ENCODE data around the gene MIPOL1.
"Not testable (repeated sequence)": the region's sequence is repeated elsewhere in the genome, so short reads cannot be mapped to it uniquely, and the experiment has no call there.

Gene MIPOL1

GRCh38 chr14:37295262-37295661 is 97.5 kb downstream of the MIPOL1 start:
- not testable (repeated sequence) for DNase-seq

GRCh38 chr14:37311252-37311651 is 113.5 kb downstream of the MIPOL1 start:
- no peak for DNase-seq

DNA sequence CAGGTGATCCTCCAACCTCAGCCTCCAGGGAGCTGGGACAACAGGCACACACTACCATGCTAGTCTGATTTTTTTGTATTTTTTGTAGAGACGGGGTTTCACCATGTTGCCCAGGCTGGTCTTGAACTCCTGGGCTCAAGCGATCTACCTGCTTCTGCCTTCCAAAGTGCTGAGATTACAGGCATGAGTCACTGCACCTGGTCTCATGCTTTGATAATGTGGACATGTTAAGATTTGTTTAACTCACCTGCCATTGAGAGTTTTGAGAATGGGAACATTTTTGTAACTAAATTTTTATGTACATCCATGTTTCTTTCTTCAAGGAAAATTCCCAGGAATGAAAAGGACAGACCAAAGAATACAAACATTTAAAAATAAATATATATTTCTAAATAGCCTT is 121.2 kb downstream of the MIPOL1 start:
- no peak for DNase-seq

GRCh38 chr14:37320106-37320505 is 122.4 kb downstream of the MIPOL1 start:
- DNase-seq, result no peak

DNA sequence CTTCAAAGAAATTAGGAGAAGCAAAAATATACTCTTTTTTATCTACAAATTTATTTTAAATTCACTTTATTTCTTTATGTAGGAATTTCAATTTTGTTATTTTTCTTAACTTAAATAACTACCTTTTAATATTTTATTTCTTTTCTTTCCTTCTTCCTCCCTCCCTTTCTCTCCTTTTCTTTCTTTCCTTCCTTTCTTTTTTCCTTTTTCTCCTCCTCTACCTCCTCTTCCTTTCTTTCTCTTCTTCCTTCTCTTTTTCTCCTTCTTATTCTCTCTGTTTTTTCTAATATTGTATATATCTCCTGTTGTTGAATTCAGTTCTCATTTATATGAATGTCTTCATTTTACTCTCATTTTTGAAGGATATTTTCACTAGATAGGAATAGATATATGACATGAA is 127.6 kb downstream of the MIPOL1 start:
- DNase-seq, result no peak

DNA sequence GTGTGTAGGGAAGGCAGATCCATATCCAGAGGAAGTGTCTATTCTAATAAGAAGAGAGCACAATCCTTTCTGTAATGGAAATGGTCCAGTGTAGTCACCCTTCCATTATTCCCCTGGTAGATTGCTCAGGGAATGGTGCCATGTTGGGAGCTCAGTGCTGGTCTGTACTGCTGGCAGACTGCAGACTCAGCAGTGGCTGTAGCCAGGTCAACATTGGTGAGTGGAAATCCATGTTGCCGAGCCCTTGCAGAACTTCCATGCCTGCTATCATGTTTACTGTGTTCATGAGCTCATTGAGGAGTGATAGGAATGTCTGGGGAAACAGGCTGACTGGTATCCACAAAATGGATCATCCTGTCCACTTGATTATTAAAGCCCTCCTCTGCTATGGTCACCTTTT is 128.7 kb downstream of the MIPOL1 start:
- DNase-seq, result no peak

GRCh38 chr14:37327933-37328332 is 130.2 kb downstream of the MIPOL1 start:
- DNase-seq, result not testable (repeated sequence)

DNA sequence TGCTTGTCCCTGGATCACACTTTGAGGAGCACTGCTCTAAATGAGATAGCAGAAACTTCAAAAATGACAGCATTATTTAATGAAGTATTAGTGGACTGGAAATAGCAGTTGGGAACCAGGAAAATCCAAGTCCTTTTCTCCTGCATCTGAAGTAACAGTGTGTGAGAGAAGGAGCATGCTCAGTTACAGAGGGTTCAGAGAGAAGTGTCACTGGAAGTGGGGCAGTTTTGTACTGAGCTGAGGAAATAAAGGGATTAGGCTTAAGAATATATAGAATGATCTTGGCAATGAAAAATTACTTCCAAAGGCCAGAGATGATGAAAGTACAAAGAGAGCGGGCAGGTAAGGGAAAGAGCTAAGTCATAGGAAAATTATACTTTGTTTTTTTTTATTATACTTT is 130.9 kb downstream of the MIPOL1 start:
- DNase-seq, result no peak

GRCh38 chr14:37329189-37330001 is 131.7 kb downstream of the MIPOL1 start:
- DNase-seq, result no peak

GRCh38 chr14:37330910-37331309 is 133.2 kb downstream of the MIPOL1 start:
- DNase-seq, result no peak

DNA sequence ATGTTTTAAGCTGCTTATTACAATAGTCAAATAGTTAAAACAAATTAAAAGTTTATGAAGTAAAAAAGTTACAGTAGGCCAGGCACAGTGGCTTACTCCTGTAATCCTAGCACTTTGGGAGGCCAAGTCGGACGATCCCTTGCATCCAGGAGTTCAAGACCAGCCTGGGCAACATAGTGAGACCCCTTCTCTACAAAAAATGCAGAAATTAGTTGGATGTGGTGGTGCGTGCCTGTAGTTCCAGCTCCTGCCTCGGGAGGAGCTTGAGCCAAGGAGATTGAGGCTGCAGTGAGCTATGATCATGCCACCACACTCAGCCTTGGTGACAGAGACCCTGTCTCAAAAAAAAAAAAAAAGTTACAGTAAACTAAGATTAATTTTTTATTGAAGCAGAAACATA is 142.6 kb downstream of the MIPOL1 start:
- no peak for DNase-seq

DNA sequence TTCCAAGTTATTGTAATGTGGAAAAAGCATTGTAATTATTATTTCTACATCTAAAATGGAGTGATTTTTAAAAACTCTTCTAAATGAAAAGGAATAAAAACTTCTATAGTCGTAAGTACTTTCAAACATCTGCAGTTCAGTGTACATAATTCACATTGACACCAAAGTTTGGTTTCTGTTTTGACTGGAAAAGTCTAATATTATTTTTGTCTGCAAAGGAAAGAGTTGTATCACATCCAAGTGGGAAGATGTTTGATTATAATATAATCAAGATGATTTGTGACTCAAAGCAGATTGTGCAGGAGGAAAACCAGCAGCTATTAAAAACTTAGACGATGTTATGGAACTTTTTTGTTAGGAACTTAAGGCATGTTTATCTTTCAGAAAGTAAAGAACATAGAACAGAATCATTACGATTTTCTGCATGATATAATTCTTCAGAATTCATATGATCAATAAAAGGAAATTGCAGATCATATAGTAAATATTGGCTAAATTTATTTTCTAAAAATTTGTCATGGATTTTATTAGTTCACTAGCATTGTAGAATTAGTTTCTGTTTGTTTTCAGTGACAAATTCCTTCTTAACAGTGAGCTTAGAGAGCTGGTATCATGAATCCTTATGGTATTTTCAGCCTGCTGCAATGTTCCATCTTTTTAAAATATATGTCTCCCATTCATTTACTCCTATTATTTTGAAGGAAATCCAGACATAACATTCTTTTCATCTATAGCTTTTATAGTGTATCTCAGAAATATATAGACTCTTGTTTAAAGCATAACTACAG is 145.8 kb downstream of the MIPOL1 start:
- no peak for DNase-seq

DNA sequence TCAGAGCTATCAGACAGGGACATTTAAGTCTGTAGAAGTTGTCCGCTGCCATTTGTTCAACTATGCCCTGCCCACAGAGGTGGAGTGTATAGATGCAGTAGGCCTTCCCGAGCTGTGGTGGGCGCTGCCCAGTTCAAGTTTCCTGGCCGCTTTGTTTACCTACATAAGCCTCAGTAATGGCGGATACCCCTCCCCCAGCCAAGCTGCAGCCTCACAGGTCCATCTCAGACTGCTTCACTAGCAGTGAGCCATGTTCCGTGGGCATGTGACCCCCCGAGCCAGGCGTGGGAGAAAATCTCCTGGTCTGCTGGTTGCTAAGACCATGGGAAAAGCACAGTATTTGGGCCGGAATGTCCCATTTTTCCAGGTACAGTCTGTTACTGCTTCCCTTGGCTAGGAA is 165.9 kb downstream of the MIPOL1 start:
- no peak for DNase-seq

- no peak for DNase-seq
These were observed 171.7 kb downstream of the MIPOL1 start for GRCh38 chr14:37369425-37369824.

- no peak for DNase-seq
These were observed 177.8 kb downstream of the MIPOL1 start for GRCh38 chr14:37375566-37375965.

GRCh38 chr14:37376944-37377609 is 179.3 kb downstream of the MIPOL1 start:
- no peak for DNase-seq

DNA sequence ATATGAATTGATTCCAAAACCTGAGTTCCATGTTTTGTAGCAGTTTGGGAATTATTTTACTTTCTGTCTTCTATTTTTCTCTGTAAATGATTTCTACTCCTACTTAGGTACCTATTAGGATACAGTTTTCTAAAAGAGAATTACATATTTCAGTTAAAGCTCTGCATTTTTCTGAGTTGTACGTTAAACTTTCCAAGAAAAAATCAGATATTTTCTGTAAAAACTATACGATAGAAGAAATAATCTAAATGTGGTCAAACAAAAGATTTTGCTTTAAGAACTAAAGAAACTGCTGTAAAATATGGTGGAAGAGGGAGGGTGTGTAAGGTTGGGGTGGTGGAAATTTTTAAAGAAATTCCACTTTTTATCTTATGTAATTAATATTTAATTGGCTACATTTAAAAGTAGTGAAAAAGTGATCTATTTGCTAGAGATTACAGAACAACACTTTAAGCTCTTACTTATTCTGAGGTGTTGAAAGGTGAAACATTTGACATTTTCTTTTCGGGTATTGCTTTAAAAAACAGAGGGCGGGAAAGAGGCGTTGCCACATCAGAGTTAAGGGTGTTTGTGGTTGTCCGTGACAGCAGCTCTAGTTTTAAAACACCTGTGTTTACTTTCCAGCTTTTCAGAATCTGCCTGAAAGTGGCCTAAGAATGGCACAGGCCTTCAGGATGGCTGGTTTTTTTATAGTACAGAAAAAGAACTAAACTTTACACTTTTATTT is 187.3 kb downstream of the MIPOL1 start:
- DNase-seq, result no peak

- DNase-seq, result not testable (repeated sequence)
These were observed 199.6 kb downstream of the MIPOL1 start for GRCh38 chr14:37397157-37397940.

- DNase-seq, result no peak
These were observed 200.1 kb downstream of the MIPOL1 start for GRCh38 chr14:37397941-37398215.

GRCh38 chr14:37399517-37399916 is 201.8 kb downstream of the MIPOL1 start:
- no peak for DNase-seq

DNA sequence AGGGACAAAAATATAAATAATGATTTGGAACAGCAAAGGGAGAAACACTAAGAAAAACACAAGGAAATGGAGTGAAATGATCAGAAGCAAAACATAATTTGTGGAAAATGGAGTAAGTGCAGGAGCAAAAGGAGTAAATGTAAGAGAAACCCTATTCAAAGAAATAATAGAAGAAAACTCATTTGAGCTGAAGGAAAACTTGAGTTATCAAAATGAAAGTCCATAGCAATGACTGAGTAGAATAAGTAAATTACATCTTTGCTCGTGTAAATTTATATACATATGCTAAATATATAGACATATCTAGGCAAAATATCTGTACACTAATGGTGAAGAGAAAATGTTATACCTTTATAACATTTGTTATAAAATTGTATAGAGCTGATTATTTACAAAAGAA is 203.4 kb downstream of the MIPOL1 start:
- DNase-seq, result no peak

- no peak for DNase-seq
These were observed 205.9 kb downstream of the MIPOL1 start for GRCh38 chr14:37403626-37404025.

Measured in DMS 273 treated with DMSO at 0.1 percent for 48 hours (cell line).